Measurements from ENCODE around the gene CHN2.

CHN2 gene

DNA sequence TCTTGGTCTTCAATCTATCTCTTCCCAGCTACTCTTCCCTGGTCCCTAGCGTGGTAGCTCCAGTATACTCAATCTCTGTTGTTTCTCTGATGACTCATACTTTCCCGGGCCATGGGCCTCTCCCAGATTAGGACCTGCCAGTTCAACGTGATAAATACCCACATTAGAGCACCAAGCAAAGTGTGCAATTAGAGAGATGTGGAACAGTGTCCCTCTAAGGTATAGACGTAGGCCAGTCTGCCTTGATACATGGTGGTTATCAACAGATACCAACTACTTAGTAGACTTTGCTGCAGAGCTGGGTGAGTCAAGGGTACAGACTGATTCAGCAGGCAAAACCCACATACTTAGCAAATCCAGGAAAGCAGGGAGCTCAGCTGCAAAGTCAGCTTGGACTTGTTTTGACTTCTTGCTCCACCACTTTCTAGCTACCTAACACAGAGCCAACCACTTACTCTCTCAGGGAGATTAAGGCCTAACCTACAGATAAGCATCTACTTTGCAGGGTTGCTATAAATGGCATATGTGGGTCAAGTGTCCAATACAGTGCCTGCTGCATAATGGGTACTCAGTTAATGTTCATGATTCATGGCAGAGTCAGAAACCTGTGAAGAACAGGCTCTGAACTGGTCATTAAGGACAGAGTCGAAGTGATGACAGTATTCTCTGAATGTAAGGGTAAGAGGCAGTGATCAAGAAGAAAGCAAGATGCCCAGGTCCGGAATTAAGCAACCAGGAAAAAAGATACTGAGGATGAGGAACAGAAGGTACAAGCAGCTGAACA is 176.1 kb downstream of the CHN2 start:
- DNase-seq = no peak

DNA sequence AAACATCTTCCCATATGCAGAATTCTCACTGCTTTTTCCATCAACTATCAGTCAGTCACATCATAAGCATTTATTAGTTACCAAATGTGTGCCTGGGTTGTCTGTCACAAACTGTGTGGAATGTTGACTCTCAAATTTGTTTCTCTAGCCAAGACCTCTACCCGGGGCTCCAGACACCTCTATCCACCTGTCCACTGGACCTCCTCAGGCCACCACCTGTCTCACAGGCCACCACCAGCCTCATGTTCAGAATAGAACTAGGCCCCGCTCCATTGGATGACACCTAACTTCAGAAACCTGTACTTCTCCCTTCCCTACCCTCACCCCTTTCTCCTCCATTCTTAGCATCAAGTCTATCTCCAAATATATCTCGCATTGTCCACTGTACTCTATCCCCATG is 176.9 kb downstream of the CHN2 start:
- DNase-seq = no peak

DNA sequence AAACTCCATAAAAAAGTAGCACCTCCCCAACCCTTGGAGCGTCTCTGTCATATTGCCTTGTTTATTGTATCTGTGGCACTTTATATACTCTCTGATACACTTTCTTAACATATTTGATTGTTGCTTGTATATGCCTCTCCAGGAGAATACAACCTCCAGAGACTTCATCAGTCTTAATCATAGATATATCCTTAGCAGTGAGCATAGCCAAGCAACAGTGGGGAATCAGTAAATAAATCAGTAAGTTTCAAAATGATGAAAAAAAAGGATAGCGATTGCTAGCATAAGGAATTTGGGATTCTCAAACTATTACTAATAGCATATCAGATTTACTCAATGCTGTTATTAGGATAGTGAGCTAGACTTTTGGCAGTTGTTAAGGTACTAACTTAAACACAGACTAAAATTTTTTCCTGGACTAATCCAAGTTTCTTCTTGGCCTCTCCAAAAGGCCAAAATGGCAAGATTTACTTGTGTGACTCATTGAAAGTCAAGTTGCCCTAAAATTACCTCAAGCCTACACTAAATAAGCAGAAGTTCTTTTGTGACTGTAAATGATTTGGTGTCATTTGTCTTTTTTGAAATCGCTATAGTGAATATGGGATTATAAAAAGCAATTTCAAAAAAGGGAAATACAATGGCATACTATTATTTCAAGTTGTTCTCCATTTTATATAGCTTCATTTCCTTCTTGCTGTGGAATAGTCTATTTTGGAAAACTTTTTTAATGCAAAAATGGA is 177.9 kb downstream of the CHN2 start:
- DNase-seq = no peak

DNA sequence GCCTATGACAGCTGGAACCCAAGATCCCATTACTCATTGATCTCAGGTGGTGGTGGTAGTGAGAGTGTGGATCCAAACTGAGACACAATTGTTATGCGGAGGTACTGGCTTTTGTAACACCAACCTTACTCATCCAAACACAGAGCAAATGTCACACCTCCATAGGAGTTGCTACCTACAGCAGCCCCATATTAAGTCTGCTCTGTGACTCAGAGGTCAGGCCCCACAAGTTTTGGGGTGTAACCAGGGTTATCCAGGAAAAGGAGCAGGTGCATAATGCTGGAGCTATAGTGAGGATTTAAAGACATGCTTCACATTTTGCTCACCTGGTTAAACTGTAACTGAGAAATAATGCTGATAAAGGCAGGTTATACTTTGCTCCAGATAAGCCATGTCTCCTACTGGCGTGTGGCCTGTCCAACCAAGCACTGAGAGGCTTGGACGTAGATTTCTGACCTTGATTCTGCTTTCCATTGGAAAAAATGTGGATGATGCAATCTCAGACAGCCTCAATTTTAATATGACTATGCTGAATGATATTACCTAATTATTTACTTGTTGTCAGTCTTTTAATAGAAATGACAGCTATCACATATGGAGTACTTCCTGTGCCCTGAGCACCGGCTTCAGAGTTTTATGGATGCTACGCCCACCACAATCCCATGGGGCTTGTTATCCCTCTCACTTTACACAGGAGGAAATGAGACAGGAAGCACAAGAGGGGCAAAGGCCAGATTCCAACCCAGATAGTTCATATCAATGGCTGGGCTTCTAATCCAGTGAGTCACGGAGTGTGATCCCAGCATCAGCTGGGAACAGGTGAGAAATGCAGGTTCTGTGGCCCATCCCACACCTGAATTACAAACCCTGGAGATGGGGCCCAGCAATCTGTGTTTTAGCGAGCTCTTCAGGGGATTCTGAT is 181.3 kb downstream of the CHN2 start:
- DNase-seq = no peak

DNA sequence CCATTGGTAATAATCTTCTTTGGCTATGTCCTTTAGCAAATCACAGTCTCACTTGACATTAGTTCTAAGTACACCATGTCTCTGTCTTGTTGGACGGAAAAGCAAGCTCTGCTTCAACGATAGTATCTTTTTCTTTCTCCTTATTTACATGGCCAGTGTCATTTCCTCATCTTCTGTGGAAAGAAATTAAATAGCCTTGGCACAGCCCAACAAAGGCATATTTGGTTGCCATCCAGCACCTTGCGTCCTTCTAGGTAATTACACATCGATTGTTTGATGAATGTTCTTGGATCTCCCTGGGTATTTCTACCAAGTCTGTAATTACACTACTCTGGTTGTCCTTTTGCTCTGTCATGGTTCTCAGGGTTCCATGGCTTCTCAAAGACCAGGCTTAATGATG is 183.1 kb downstream of the CHN2 start:
- DNase-seq = no peak

DNA sequence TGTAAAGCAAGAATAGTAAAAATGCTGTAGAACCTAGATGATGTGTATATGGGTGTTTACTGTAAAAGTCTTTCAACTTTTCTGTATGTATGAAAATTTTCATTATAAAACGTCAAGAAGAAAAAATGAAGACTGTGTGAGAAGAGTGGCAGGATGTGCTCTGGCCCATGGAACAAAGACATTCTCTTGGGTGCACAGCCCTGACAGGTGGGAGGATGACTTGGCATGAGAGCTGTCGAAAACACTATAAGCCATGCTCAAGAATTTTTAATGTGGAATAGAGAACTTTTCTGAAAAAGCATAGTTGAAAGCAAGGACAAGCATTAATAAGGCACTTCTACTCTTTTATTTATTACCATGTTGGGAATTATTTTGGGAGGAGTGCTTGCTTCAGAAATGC is 185.0 kb downstream of the CHN2 start:
- DNase-seq = no peak

DNA sequence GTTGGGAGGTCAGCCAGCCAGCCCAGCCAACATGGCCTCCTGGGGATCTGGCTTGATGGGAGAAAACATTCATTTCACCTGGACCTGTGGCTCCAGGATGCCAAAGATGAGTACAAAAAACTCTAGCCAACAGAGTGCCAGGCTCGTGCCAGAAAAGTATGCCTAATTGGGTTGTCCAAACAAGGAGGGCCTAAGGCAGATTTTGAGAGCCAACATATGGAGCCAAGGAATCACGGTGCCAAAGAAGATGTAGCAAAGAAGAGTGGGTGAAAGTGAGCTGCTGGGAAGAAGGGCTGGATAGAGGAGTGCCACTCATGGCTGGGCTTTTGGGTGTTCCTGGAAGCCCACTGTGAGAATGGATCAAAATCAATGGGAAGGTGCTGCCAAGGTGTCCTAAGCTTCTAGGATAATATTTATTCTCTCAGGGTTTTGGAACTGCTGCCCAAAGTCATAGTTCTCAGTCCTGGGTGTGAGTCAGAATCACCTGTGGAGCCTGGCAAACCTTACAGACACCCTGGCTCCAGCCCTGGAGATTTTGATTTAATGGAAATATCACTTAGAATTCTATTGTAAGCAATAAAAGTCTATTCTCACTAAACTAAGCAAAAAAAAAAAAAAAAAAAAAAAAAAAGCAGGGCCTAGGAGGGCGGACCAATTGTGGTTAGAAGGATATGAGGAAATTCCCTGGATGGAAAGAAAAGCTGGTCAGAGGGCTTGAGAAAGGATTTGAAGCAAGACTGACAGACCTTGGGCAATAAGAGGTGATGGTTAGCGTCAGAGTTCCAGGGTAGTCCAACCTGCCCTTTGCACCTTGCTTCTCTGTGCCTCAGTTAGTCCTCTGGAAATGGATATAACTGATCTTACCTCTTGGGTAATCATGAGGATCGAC is 186.9 kb downstream of the CHN2 start:
- no peak for DNase-seq

DNA sequence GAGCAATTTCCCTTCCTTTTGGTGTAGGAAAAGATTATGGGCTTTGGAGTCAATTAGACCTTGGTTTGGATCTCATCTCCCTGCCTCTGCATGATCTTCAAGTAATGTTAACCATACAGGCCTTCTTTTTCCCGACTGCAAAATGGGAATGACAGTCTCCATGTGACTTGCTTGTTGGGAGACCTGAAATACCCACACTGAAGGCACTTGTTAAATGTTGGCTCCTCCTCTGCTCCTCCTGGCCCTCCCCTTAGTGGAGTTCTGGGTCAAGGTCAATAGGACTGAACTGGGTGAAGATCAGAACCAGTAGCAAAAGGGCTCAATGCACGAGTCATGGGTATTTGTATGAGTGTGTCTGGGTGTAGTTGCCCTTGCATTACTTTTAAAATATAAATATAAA is 189.7 kb downstream of the CHN2 start:
- DNase-seq = no peak

DNA sequence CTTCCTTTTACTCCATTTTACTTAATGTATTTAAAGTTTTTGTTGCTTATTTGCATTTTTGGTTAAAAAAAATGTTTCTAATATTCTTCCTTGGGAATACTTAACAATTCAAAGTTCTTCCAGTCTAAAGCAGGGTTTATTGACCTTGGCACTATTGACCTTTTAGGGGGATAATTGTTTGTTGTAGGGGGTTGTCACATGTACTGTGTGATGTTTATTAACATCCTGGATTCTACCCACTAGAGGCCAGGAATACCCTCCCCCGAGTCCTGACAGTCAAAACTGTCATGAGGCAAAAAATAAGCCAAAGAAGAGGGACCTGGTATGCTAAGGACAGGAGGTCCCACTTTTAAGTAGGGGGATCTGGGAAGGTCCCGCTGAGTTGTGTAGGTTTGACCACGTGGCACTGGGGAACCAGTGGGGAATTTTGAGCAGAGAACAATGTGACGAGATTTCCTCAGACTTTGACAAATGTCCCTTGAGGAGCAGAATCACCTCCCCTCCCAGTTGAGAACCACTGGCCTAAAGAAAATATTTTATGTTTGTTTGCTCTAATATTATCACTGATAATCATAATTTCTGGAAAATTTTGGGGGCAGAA is 190.7 kb downstream of the CHN2 start:
- DNase-seq = no peak

DNA sequence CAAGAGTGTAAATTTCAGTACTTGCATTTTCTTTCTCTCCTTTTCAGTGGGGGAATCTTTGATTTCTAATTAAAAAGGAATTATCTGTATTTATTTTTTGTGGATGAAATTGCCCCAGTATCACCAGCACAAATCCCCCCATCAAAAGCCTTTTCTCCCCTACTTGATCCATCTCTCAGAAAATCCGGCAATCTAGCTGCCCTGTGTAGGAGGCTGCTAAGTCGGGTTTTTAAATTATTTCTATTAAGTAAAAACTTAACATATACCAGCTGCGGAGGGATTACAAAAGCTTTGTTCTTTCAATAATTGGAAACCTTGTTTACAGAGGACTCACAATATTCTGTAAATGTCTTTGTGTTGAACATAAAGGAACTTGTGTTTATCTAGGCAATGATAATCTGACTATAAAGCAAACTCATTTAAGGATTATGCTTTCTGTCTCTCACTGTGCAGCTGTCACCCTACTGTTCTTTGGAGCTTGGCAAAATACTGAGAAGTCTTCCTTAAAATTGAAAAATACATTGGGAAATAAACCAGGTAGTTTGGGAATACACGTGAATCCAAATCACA is 191.7 kb downstream of the CHN2 start:
- no peak for DNase-seq

DNA sequence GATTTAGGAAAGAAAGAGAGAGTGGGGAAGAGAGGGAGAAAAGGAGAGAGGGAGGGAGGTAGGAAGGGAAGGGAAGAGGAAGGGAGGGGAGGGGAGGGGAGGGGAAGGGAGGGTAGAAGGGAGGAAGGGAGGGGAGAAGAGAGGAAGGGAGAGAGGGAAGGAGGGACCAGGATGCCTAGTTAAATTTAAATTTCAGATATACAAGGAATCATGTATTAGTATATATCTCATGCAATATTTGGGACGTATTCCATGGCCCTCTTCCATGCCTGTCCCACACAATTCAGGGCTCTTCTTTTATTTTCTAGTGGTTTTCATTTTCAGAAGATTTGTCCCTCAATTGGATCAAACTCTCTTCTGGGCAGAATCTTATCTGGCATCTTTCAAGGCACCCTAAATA is 196.7 kb downstream of the CHN2 start:
- no peak for DNase-seq

DNA sequence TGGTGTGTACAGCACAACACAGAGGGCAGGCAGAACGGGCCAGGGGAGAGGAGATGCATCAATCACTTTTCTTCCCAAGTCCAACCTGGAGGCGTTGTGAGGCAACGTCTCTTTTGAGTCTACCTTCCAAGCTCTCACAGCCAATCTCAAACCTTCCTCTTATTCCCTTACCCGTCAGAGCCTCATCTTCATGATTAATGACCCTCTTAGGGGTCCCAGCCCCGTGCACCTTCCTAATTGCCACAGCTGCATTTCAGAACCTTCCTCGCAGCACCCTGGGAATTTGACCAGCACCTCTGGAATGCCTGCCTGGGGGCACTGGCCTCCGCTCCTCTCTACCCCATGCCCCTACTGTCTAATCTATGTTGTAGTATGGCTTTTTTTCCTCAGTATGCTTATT is 199.7 kb downstream of the CHN2 start:
- DNase-seq = no peak

DNA sequence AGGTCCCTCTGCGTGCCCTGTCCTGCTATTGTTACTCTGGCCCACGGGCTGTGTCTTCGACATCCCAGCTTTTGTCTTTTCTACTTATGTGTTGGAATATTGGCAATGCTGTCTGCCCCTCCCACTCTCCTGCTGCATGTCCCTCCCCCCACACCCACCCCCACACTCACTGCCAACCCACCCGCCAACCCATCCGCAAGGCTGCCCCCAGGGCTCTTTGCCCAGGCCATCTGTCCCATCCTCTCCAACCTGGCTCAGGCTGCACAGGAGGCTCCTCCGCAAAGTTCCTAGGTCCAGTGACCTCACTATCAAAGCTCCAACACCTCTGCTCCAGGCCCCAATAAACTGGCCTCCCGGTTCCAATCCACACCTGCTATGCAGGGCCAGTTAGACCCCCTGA is 202.0 kb downstream of the CHN2 start:
- DNase-seq = no peak

DNA sequence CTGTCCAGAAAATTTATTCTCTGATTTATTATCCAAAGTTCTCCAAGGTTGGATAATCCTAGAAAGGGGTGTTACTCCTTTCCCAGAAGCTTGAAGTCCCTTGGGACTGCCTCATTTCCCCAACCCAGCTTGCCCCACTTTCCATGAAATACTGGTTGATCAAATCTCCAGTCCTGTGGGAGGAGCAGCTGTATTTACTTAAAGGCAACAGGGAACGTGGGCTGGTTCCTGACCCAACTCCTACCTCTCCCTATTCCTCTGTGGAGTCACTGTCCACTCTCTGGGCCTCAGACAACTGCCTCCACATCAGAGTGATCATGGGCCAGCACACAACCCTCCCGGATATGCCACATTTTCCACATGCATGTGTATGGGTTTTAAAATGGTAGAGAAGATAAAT is 202.8 kb downstream of the CHN2 start:
- no peak for DNase-seq

DNA sequence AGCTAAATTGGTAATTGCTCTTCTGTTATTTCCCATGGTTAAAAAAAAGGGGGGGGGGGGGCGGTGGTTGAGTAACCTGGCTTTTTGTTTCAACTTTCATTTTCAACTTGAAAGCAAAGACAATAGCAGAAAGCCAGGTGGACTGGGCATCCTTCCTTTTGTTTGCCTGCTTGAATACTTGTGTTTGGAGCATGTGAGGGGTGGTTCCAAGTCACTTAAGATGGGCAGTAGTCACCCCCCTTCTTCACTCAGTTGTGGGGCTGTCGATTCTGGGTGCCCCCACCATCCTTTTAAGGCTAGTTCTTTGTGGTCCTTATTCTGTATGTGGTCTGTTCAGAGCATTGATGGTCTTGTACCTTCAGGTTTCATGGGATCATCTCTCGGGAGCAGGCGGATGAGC is 203.4 kb downstream of the CHN2 start:
- DNase-seq = no peak

DNA sequence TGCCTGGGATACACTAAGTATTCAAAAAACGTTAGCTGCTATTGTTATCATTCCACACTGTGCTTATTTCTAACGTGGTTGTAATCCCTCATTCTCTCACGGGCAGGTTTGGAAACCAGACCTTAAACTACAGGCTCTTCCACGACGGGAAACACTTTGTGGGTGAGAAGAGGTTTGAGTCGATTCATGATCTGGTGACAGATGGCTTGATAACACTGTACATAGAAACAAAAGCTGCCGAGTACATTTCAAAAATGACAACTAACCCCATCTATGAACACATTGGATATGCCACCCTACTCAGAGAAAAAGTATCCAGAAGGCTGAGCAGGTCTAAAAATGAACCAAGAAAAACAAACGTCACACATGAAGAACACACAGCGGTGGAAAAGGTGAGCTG is 205.9 kb downstream of the CHN2 start:
- DNase-seq = no peak

DNA sequence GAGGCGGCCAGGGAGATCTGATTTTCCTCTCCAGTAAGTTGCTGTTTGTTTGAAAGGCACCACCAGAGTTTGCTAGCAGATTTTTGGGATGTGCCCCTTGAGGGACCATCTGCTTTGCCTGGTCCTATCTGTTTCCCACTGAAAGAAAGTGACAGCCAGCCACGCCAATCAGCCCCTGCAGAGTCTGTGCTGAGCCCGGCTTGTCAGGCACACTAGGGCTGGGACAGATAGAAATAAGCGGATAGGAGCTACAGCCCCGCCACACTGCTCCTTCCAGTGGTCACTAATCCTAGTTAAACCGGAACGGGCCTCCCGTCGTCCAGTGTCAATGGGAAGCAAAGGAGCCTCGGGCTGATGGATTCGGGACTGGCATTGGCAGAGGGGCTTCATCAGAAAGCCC is 207.2 kb downstream of the CHN2 start:
- DNase-seq = no peak

DNA sequence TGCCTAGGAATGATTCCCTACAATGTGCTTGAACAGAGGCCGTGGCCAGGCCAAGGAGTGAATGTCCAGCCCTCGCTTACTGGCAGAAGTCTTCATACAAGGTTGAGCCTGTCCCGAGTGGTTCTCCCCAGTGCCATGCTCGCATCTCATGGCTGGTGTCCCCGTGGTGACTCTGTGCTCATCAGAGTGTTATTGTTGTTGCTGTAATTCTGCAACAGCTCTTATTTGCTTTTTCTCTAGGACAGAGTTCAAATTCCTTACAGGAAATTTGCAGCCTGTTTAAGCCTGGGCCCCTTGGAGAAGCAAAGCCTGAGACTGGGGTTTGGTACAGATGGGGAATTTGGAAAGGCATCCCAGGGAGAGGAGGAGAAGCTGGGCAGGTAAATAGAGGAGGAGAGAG is 211.3 kb downstream of the CHN2 start:
- no peak for DNase-seq

DNA sequence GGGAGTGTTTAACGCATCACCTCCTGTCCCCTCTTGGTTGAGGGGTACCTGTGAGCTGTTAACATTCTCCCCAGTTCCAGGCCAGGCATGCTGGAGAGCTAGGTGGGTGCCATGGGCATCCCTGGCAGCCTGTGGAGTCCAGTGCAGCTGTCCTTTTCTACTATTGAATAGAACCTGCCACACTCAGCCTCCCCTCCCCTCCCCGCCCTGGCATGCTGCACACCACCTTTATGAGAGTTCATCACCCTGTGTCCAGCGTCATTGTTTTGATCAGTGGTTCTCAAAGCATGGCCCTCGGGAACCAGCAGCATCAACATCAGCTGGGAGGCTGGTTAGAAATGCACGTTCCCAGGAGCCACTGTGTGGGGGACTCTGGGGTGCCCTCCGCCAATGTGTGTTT is 211.8 kb downstream of the CHN2 start:
- DNase-seq = no peak

DNA sequence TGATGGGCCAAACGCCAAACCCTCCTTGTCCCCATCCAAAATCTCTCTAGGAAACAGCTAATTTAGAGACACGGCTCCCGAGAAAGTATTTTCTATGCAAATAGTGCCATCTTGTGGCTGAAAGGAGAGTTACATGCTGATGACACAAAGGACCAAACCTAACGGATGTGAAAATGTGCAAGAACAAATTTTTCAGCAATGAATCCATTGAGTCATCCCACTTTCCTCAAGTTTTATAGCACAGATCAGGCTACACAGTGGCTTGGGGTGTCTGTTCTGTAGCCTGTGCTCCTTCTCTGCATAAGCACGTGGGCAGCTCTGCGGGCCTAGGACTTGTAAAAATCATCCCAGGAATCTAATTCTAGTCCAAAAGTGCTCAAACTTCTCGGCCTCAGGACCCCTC is 214.3 kb downstream of the CHN2 start:
- peak in 5 of 6 experiments; percentile 9 to 67 (median 13) for DNase-seq

DNA sequence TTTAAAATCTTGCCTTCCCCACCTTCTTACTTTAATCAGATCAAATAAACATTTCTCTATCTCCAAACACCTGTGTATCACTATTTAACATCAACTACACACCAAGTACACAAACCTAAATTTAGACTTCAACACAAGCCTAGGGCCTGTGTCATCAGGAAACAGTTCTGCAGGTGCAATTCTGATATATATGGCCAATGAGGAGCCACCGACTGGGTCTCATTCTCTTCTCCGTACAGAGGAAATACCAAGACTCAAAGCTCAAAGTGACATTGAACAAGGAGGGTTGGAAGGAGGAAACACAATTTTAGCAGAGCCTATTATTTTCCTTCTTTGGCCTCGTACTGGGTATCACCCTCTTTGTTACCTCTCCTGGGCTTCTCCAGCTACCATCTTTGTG is 216.4 kb downstream of the CHN2 start:
- DNase-seq = no peak

DNA sequence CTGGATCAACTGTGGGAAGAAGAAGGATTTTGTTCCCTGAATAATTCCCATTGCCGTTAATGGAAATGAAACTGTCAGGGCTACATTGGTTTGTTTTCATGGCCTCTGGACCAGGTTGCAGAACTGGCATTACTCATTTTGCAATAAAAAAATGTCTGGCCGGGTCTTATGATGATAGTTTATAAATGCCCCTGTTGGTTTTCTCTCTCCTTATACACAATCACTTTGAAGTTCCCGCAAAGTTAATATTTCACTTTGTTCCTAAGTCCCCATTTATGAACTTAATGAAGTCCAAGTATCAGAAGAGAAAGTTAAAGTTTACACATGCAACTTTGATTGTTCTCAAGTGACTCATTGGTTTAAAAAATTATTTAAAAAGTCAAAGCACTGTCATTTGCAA is 218.3 kb downstream of the CHN2 start:
- DNase-seq = no peak
